H1 (cell line): ENCODE results near the gene ACOX1. TPM values are rescaled to one million over a fixed set of nuclear protein-coding genes. Genes with fewer than 3 reads are reported as not detected.

Experiments
- CTCF ChIA-PET: fragments of 300-600 bp; sonication (Branson Sonifier 250); formaldehyde crosslinking; loops from one replicate; lab custom pipeline; 2021; ENCODE audit not compliant: partially characterized antibody; lab: Charles Lee
- POLR2A ChIA-PET: fragments of 300-600 bp; sonication (Branson Sonifier 250); formaldehyde crosslinking; loops from one replicate; lab custom pipeline; 2021; ENCODE audit warnings: inconsistent platforms; ENCODE audit not compliant: partially characterized antibody; lab: Charles Lee
- DNase-seq, 2 experiments: peaks; one replicate each; pipeline versions ENCODE4 v3.0.0 to v3.0.0-alpha.2; 2010 to 2022; ENCODE audit warnings: low spot score in 2 of 2, low read depth in 1 of 2, mixed read lengths in 1 of 2
- FAIRE-seq: peaks from 2 replicates; lab custom pipeline; 2011; peaks lifted over from hg19 to GRCh38; lab: Jason Lieb, UNC
- H2AFZ ChIP-seq: 2 replicates; pipeline ENCODE4 v1.8.1; 2012; ENCODE audit warnings: low read length, inconsistent platforms
- H2AK5ac ChIP-seq: 2 replicates; pipeline ENCODE4 v1.6.1; 2013; ENCODE audit warnings: low read depth, low read length
- H2BK120ac ChIP-seq: replicated peaks from 2 replicates; pipeline ENCODE3; 2013; ENCODE audit warnings: low read depth, low read length, inconsistent platforms
- H2BK12ac ChIP-seq: 2 replicates; pipeline ENCODE4 v1.6.1; 2013; ENCODE audit warnings: low read depth, low read length
- H2BK15ac ChIP-seq: 2 replicates; pipeline ENCODE4 v1.6.1; 2013; ENCODE audit warnings: low read length
- H2BK20ac ChIP-seq: 2 replicates; pipeline ENCODE4 v1.6.1; 2013; ENCODE audit warnings: low read length
- H2BK5ac ChIP-seq: 2 replicates; pipeline ENCODE4 v1.6.1; 2013; ENCODE audit warnings: low read depth, low read length
- H3K14ac ChIP-seq: 2 replicates; pipeline ENCODE4 v1.6.1; 2013; ENCODE audit warnings: inconsistent platforms; ENCODE audit not compliant: insufficient read length
- H3K18ac ChIP-seq: 2 replicates; pipeline ENCODE4 v1.6.1; 2013; ENCODE audit warnings: low read length; ENCODE audit errors: extremely low read depth
- H3K23ac ChIP-seq: 2 replicates; pipeline ENCODE4 v1.6.1; 2013; ENCODE audit warnings: inconsistent platforms; ENCODE audit not compliant: insufficient read length
- H3K23me2 ChIP-seq: 2 replicates; pipeline ENCODE4 v1.6.1; 2013; ENCODE audit warnings: low read depth, low read length
- H3K27ac ChIP-seq: 2 replicates; pipeline ENCODE4 v1.6.1; 2011; ENCODE audit warnings: low read depth, low read length, inconsistent platforms
- H3K27me3 ChIP-seq, 4 experiments: replicated peaks in 1 of 4; 1 replicate in 1 of 4; 2 replicates in 3 of 4; pipeline versions ENCODE4 v1.6.1 to v1.8.1; 2011 to 2013; ENCODE audit warnings: low read length in 3 of 4, mild to moderate bottlenecking in 3 of 4, inconsistent platforms in 2 of 4, mixed read lengths in 2 of 4, moderate library complexity in 1 of 4; ENCODE audit not compliant: control insufficient read depth in 3 of 4, insufficient read depth in 3 of 4; ENCODE audit errors: extremely low read depth in 1 of 4
- H3K36me3 ChIP-seq, 4 experiments: 2 replicates each; pipeline versions ENCODE4 v1.6.1 to v1.8.1; 2011 to 2013; ENCODE audit warnings: mild to moderate bottlenecking in 4 of 4, low read length in 3 of 4, moderate library complexity in 2 of 4, control low read depth in 1 of 4, inconsistent platforms in 1 of 4; ENCODE audit not compliant: insufficient read depth in 4 of 4, control insufficient read depth in 2 of 4
- H3K4ac ChIP-seq: replicated peaks from 2 replicates; pipeline ENCODE3; 2013; ENCODE audit warnings: low read length, low read depth, mixed read lengths, inconsistent platforms; ENCODE audit not compliant: insufficient read length
- H3K4me1 ChIP-seq, 4 experiments: replicated peaks in 1 of 4; 1 replicate in 1 of 4; 2 replicates in 3 of 4; pipeline versions ENCODE4 v1.6.1 to v1.8.1; 2011 to 2013; ENCODE audit warnings: low read length in 3 of 4, inconsistent platforms in 2 of 4, mixed read lengths in 1 of 4; ENCODE audit not compliant: insufficient read depth in 4 of 4, control insufficient read depth in 3 of 4
- H3K4me2 ChIP-seq, 2 experiments: 2 replicates each; pipeline versions ENCODE4 v1.6.1 to v1.8.1; 2011 to 2013; ENCODE audit warnings: low read depth in 2 of 2, low read length in 2 of 2, control low read depth in 1 of 2, inconsistent platforms in 1 of 2, mild to moderate bottlenecking in 1 of 2; ENCODE audit not compliant: insufficient read depth in 1 of 2
- H3K4me3 ChIP-seq, 4 experiments: fragments of 200-600, 300-600 bp in 1 of 4; sonication (generic), shearing (Covaris generic), sonication (Bioruptor Twin) in 1 of 4; 2 replicates each; pipeline versions ENCODE4 v1.5.1 to v1.8.1; 2011 to 2016; ENCODE audit warnings: low read length in 4 of 4, low read depth in 3 of 4, control low read depth in 2 of 4, inconsistent platforms in 2 of 4, mild to moderate bottlenecking in 2 of 4, mixed read lengths in 1 of 4, moderate library complexity in 1 of 4; ENCODE audit not compliant: insufficient read depth in 2 of 4; ENCODE audit errors: extremely low read depth in 1 of 4
- H3K56ac ChIP-seq: replicated peaks from 2 replicates; pipeline ENCODE3; 2013; ENCODE audit warnings: low read depth, mild to moderate bottlenecking, mixed read lengths, low read length, inconsistent platforms; ENCODE audit not compliant: insufficient read length
- H3K79me1 ChIP-seq: 2 replicates; pipeline ENCODE4 v1.6.1; 2013; ENCODE audit warnings: low read depth, low read length, control low read depth
- H3K79me2 ChIP-seq, 2 experiments: 2 replicates each; pipeline versions ENCODE4 v1.6.1 to v1.8.1; 2012 to 2013; ENCODE audit warnings: low read length in 2 of 2, mild to moderate bottlenecking in 2 of 2, inconsistent platforms in 1 of 2; ENCODE audit not compliant: insufficient read depth in 2 of 2, control insufficient read depth in 1 of 2
- H3K9ac ChIP-seq, 4 experiments: replicated peaks in 1 of 4; 1 replicate in 1 of 4; 2 replicates in 3 of 4; pipeline versions ENCODE4 v1.6.1 to v1.8.1; 2011 to 2013; ENCODE audit warnings: low read depth in 3 of 4, low read length in 3 of 4, control low read depth in 2 of 4, mild to moderate bottlenecking in 2 of 4, moderate library complexity in 2 of 4, inconsistent platforms in 1 of 4; ENCODE audit errors: extremely low read depth in 1 of 4
- H3K9me3 ChIP-seq, 2 experiments: 2 replicates each; pipeline versions ENCODE4 v1.6.1 to v1.8.1; 2012 to 2013; ENCODE audit warnings: mild to moderate bottlenecking in 2 of 2, moderate library complexity in 2 of 2, control low read depth in 1 of 2, inconsistent platforms in 1 of 2, low read depth in 1 of 2, low read length in 1 of 2, mixed read lengths in 1 of 2; ENCODE audit not compliant: insufficient read depth in 2 of 2
- H4K20me1 ChIP-seq, 2 experiments: replicated peaks in 1 of 2; 2 replicates each; pipeline versions ENCODE3 to v1.8.1; 2011 to 2013; ENCODE audit warnings: inconsistent platforms in 2 of 2, low read length in 2 of 2, mild to moderate bottlenecking in 1 of 2; ENCODE audit not compliant: insufficient read depth in 2 of 2, control insufficient read depth in 1 of 2
- H4K5ac ChIP-seq: 2 replicates; pipeline ENCODE4 v1.6.1; 2013; ENCODE audit warnings: low read length, low read depth, mixed read lengths, inconsistent platforms; ENCODE audit not compliant: insufficient read length
- H4K8ac ChIP-seq: 2 replicates; pipeline ENCODE4 v1.8.0; 2013; ENCODE audit warnings: mild to moderate bottlenecking, moderate library complexity, low read length, inconsistent platforms; ENCODE audit not compliant: insufficient read depth; ENCODE audit errors: extremely low read depth
- H4K91ac ChIP-seq: replicated peaks from 2 replicates; pipeline ENCODE3; 2013; ENCODE audit warnings: low read length, mixed read lengths, inconsistent platforms; ENCODE audit not compliant: insufficient read length
- ASH2L ChIP-seq: fragments of 200-600, 300-600 bp; sonication (generic); IDR thresholded peaks from one replicate; pipeline ENCODE4 v1.7.1; 2017; ENCODE audit warnings: low read length
- TAF1 ChIP-seq: IDR thresholded peaks from 2 replicates; pipeline ENCODE4 v1.6.1; 2011; ENCODE audit warnings: mild to moderate bottlenecking, low read depth, low read length
- YY1 ChIP-seq: IDR thresholded peaks from 2 replicates; pipeline ENCODE4 v1.6.1; 2011; ENCODE audit warnings: low read depth, mild to moderate bottlenecking, low read length
- WGBS, 2 experiments: shearing (Covaris generic) in 1 of 2; methylation state at CpG; one replicate each; pipeline versions ENCODE4 v1.1.6 to v1.1.7; 2013 to 2015; ENCODE audit warnings: low lambda C conversion rate in 2 of 2, mixed read lengths in 2 of 2, inconsistent platforms in 1 of 2, low coverage in 1 of 2, missing lambda C conversion rate in 1 of 2; ENCODE audit not compliant: insufficient replicate concordance in 2 of 2, insufficient coverage in 1 of 2, insufficient read length in 1 of 2; ENCODE audit errors: extremely low coverage in 1 of 2, missing lambda C conversion rate in 1 of 2; 5-methylcytosine and 5-hydroxymethylcytosine counted together
- polyA plus RNA-seq, 7 experiments: library from polyadenylated mRNA; depleted of rRNA in 3 of 7; stranded (reverse) in 5 of 7; unstranded in 2 of 7; fragments of >200 nt in 5 of 7; fragments of 200-250 nt in 2 of 7; gene quantifications; 1 replicate in 5 of 7; 2 replicates in 1 of 7; 4 replicates in 1 of 7; pipeline versions ENCODE4 v1.2.1 to v1.2.3, GENCODE V29; 2011 to 2013; ENCODE audit warnings: missing spikeins in 2 of 7, mixed read lengths in 2 of 7
- total RNA-seq: library from RNA; stranded (reverse); fragmentation: NEBNext Ultra II Directional; extraction: Animal tissue kit (Norgen Biotek cat#: 25700); gene quantifications from 2 replicates; pipeline ENCODE4 v1.2.1, GENCODE V29; 2021

Gene ACOX1
- total and polyA plus RNA-seq, 2 of the 8 experiments (the other 6 are each of a cell fraction or from before 2014, with no cell fraction given), result 10.5 to 30.4 TPM

- no peaks in the 10 kb centered on the region for H3K27me3 ChIP-seq
- H2AK5ac ChIP-seq, result peak overlapping the region; percentile 17
- H4K5ac ChIP-seq, result peak overlapping the region; percentile 53
- H4K20me1 ChIP-seq, result no peaks in the 10 kb centered on the region
- no peak overlapping the region for H3K23ac ChIP-seq
- peak overlapping the region; percentile 40 to 86 (median 83) for H3K9ac ChIP-seq
- peaks cover 0 to 32% of the 10 kb centered on the region in 2 experiments; a peak in 3 of 4 replicates for H3K79me2 ChIP-seq
- peaks cover 8% of the 10 kb centered on the region; the same call in 1 of the 2 replicates for H3K23me2 ChIP-seq
- peak overlapping the region; percentile 94 for H2BK5ac ChIP-seq
- peaks cover 6 to 15% (median 13%) of the 10 kb centered on the region in 4 experiments for H3K4me1 ChIP-seq
- DNase-seq, result no peak
- peak overlapping the region; percentile 63 for H3K4ac ChIP-seq
- peak overlapping the region; percentile 98 for H4K8ac ChIP-seq
- H3K56ac ChIP-seq, result peak overlapping the region; percentile 86
- 0 out of 2 replicates have a peak, but pooled peaks cover 3% of the 10 kb centered on the region for H3K79me1 ChIP-seq
- peak overlapping the region; percentile 64; the same call in 1 of the 2 replicates for H2BK12ac ChIP-seq
- FAIRE-seq, result no peak
- peak overlapping the region; percentile 23; the same call in 1 of the 2 replicates for H2AFZ ChIP-seq
- TF ChIP-seq TAF1, result no peak; the same call in 1 of the 2 replicates
- peak; percentile 18 for TF ChIP-seq ASH2L
- TF ChIP-seq YY1, result peak; percentile 83
- H3K4me3 ChIP-seq, result peak overlapping the region; percentile 72 to 88 (median 86)
- H3K36me3 ChIP-seq, result peaks cover 0 to 11% (median 0%) of the 10 kb centered on the region in 4 experiments; a peak in 1 of 8 replicates
- peak overlapping the region; percentile 68; the same call in 1 of the 2 replicates for H3K18ac ChIP-seq
- peak overlapping the region; percentile 93 for H3K27ac ChIP-seq
- H2BK20ac ChIP-seq, result no peak overlapping the region
- CTCF ChIA-PET, result interaction anchor here (0.8 to 1.8 kb wide), 4 partner anchors 17 to 230 kb away, joined by 3 to 12 read pairs (median 6); partner anchors contain the start of gene CDK3
- peak overlapping the region; percentile 38 for H2BK120ac ChIP-seq
- peak overlapping the region; percentile 86 for H4K91ac ChIP-seq
- no peaks in the 10 kb centered on the region for H3K9me3 ChIP-seq
- H3K4me2 ChIP-seq, result peak overlapping the region; percentile 92 to 94
- H3K14ac ChIP-seq, result no peak overlapping the region
- 10% methylated on average over 17 of the region's 19 CpGs; no CpG with 5 or more reads in 1 of the 2 experiments for WGBS, 2 experiments
- no peak overlapping the region for H2BK15ac ChIP-seq
- POLR2A ChIA-PET, result interaction anchor here (0.7 to 1.7 kb wide), 7 partner anchors 9 to 200 kb away, joined by 3 to 6 read pairs (median 3); partner anchors contain the start of gene EXOC7
These were observed 780 bp upstream of the ACOX1 start for GRCh38 chr17:75979705-75980187.
